ENCODE measurements around the gene ACTBL2. TPM values are rescaled to one million over a fixed set of nuclear protein-coding genes. Genes with fewer than 3 reads are reported as not detected.

ACTBL2 gene
- total and polyA plus RNA-seq, 4 donors, result not detected

DNA sequence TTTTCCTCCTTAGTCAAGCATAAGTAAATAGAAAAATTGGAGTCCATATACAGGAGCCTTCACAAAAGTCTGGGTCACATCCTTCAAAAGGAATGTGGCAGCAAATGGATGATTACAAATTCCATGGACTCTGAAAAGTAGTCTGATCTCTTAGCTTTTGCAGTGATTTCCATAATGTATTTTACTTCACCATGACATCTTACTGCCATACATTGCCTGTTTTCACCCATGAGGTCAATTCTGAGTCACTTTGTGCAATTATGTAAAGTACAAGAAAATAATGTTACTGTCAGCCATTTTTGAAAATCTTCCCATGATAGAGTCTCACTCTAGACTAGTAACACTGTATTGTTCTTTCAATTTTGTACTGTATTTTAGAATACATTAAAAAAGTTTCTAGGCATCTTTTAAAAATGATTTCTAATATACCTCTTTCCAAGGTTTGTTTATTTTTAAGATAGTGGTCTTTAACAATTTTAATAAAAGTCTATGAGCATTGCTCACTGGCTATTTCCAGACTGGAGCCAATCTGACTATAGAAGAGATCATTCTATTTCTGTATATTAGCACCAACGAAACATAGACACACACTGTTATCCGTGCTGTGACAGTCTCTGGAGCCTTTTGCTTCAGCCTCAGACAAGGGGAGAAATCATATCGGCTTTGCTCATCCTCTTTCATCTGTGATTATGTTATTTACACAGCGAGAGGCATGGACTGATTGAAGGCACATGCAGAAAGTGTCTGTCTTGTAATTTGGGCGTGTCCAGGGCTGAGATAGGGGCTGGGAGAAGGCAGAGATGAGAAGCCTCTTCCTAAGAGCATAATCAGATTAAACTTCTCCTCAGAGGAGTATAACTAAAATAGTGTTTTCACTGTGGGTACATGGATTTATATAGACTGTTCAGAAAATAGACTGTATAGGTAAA is 22.9 kb upstream of the ACTBL2 start:
- Histone ChIP-seq H3K9ac (ENCODE audit: low read depth in 1 of 2, low read length in 2 of 2) (no peak overlapping the region), H3K27me3 (ENCODE audit: control insufficient read depth in 4 of 4, insufficient read depth in 4 of 4, low read length in 3 of 4) (no peaks in the 10 kb centered on the region), H3K9me3 (ENCODE audit: control insufficient read depth in 4 of 4, low read length in 3 of 4) (no peaks in the 10 kb centered on the region), H3K36me3 (ENCODE audit: control insufficient read depth in 4 of 4, insufficient read depth in 3 of 4, low read depth in 1 of 4, low read length in 3 of 4) (no peaks in the 10 kb centered on the region), H3K27ac (ENCODE audit: low read depth in 1 of 2, low read length in 2 of 2) (no peak overlapping the region), H3K4me3 (ENCODE audit: low read depth in 1 of 3, low read length in 3 of 3) (no peak overlapping the region), H3K4me1 (ENCODE audit: control insufficient read depth in 4 of 4, insufficient read depth in 4 of 4, low read length in 3 of 4) (peaks cover 0 to 11% (median 5%) of the 10 kb centered on the region in 4 donors)
- TF ChIP-seq SP1 (IDR thresholded peaks at IDR 0.05), result no peak
- no peak for TF ChIP-seq HNF4A (conservative IDR thresholded peaks at IDR 0.05)
- TF ChIP-seq, protein P1, sequence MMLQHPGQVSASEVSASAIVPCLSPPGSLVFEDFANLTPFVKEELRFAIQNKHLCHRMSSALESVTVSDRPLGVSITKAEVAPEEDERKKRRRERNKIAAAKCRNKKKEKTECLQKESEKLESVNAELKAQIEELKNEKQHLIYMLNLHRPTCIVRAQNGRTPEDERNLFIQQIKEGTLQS (IDR thresholded peaks at IDR 0.05), result no peak
- no peak for TF ChIP-seq YY1 (IDR thresholded peaks at IDR 0.05)
- no peak for TF ChIP-seq FOXA1 (IDR thresholded peaks at IDR 0.05)
- no peak for TF ChIP-seq JUND (IDR thresholded peaks at IDR 0.05)
- TF ChIP-seq, protein P2, sequence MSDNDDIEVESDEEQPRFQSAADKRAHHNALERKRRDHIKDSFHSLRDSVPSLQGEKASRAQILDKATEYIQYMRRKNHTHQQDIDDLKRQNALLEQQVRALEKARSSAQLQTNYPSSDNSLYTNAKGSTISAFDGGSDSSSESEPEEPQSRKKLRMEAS (IDR thresholded peaks at IDR 0.05), result no peak
- TF ChIP-seq TAF1 (conservative IDR thresholded peaks at IDR 0.05), result no peak
- TF ChIP-seq, protein P3, sequence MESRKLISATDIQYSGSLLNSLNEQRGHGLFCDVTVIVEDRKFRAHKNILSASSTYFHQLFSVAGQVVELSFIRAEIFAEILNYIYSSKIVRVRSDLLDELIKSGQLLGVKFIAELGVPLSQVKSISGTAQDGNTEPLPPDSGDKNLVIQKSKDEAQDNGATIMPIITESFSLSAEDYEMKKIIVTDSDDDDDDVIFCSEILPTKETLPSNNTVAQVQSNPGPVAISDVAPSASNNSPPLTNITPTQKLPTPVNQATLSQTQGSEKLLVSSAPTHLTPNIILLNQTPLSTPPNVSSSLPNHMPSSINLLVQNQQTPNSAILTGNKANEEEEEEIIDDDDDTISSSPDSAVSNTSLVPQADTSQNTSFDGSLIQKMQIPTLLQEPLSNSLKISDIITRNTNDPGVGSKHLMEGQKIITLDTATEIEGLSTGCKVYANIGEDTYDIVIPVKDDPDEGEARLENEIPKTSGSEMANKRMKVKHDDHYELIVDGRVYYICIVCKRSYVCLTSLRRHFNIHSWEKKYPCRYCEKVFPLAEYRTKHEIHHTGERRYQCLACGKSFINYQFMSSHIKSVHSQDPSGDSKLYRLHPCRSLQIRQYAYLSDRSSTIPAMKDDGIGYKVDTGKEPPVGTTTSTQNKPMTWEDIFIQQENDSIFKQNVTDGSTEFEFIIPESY (IDR thresholded peaks at IDR 0.05), result no peak
- TF ChIP-seq GABPA (IDR thresholded peaks at IDR 0.05 in 1 of 2, conservative IDR thresholded peaks at IDR 0.05 in 1 of 2), result no peak
- TF ChIP-seq NR2F2 (IDR thresholded peaks at IDR 0.05), result no peak
- no peak for DNase-seq (ENCODE audit: low spot score)
- 80% methylated on average over 5 of the region's 5 CpGs for WGBS

DNA sequence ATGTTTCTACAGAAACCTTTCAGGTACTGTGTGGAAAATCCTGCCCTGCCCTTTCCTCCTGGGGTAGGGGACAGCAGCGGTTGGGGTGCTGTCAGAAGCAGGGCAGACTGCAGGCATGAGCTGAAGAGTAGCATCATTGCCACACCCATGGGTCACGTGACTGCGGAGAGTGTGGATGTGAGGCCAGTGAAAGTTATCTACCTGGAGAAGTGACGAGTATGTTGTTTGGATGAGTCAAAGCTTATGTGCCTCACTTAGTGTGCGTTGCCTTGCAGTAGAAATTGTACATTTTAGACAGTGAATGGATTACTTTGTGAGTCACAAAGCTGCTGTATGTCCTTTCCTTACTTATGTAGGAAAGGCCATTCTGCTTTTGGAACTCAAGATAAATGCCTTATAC is 21.7 kb upstream of the ACTBL2 start:
- WGBS, result 92% methylated on average over 5 of the region's 5 CpGs
- Histone ChIP-seq H3K36me3 (ENCODE audit: control insufficient read depth in 4 of 4, insufficient read depth in 3 of 4, low read depth in 1 of 4, low read length in 3 of 4) (no peaks in the 10 kb centered on the region), H3K9ac (ENCODE audit: low read depth in 1 of 2, low read length in 2 of 2) (no peak overlapping the region), H3K27ac (ENCODE audit: low read depth in 1 of 2, low read length in 2 of 2) (no peak overlapping the region), H3K4me3 (ENCODE audit: low read depth in 1 of 3, low read length in 3 of 3) (no peak overlapping the region), H3K4me1 (ENCODE audit: control insufficient read depth in 4 of 4, insufficient read depth in 4 of 4, low read length in 3 of 4) (peaks cover 0 to 11% (median 7%) of the 10 kb centered on the region in 4 donors), H3K27me3 (ENCODE audit: control insufficient read depth in 4 of 4, insufficient read depth in 4 of 4, low read length in 3 of 4) (no peaks in the 10 kb centered on the region), H3K9me3 (ENCODE audit: control insufficient read depth in 4 of 4, low read length in 3 of 4) (no peaks in the 10 kb centered on the region)
- no peak for DNase-seq (ENCODE audit: low spot score)
- TF ChIP-seq, protein P3 (IDR thresholded peaks at IDR 0.05), result no peak
- TF ChIP-seq, protein P2 (IDR thresholded peaks at IDR 0.05), result no peak
- no peak for TF ChIP-seq TAF1 (conservative IDR thresholded peaks at IDR 0.05)
- no peak for TF ChIP-seq JUND (IDR thresholded peaks at IDR 0.05)
- no peak for TF ChIP-seq RXRA (IDR thresholded peaks at IDR 0.05)
- no peak for TF ChIP-seq EGR1 (IDR thresholded peaks at IDR 0.05; ENCODE audit: low read depth in 2 of 2)
- TF ChIP-seq, protein P1 (IDR thresholded peaks at IDR 0.05), result no peak
- TF ChIP-seq SP1 (IDR thresholded peaks at IDR 0.05), result no peak
- no peak for TF ChIP-seq GABPA (IDR thresholded peaks at IDR 0.05 in 1 of 2, conservative IDR thresholded peaks at IDR 0.05 in 1 of 2)

Measured in liver (tissue), 9 donors.